Kidney glomerular epithelial cell (primary cell): ENCODE measurements around the gene TJP1.
A peak's percentile ranks its signal among the peaks of the same experiment; 100 is the strongest.
"Not testable (repeated sequence)": the region's sequence is repeated elsewhere in the genome, so short reads cannot be mapped to it uniquely, and the experiment has no call there.

ENCODE experiments used
- DNase-seq: peaks from one replicate; lab custom pipeline; 2025; lab: John Stamatoyannopoulos, UW

TJP1 gene

GRCh38 chr15:29681166-29681845, 141.0 kb downstream of the TJP1 start:
- no peak for DNase-seq

- DNase-seq, result no peak
Measured at GRCh38 chr15:29680465-29681165, 141.7 kb downstream of the TJP1 start.

GRCh38 chr15:29678504-29679034, 143.7 kb downstream of the TJP1 start:
- DNase-seq, result no peak

- no peak for DNase-seq
Measured at GRCh38 chr15:29677871-29678461, 144.3 kb downstream of the TJP1 start.

GRCh38 chr15:29677455-29677854, 144.8 kb downstream of the TJP1 start:
- no peak for DNase-seq

GRCh38 chr15:29676961-29677402, 145.3 kb downstream of the TJP1 start:
- DNase-seq, result peak; percentile 61

- peak; percentile 63 for DNase-seq
Measured at GRCh38 chr15:29676374-29676960, 145.8 kb downstream of the TJP1 start.

- DNase-seq, result peak; percentile 66
Measured at GRCh38 chr15:29675791-29676301, 146.4 kb downstream of the TJP1 start.

GRCh38 chr15:29674661-29675533, 147.4 kb downstream of the TJP1 start:
- peak; percentile 10 for DNase-seq

- no peak for DNase-seq
Measured at GRCh38 chr15:29672923-29673809, 149.1 kb downstream of the TJP1 start.

GRCh38 chr15:29672446-29672845, 149.8 kb downstream of the TJP1 start:
- no peak for DNase-seq

GRCh38 chr15:29672046-29672445, 150.2 kb downstream of the TJP1 start:
- DNase-seq, result not testable (repeated sequence)

- DNase-seq, result peak; percentile 96
Measured at GRCh38 chr15:29670998-29671981, 151.0 kb downstream of the TJP1 start.

GRCh38 chr15:29670266-29670665, 152.0 kb downstream of the TJP1 start:
- no peak for DNase-seq

- peak; percentile 39 for DNase-seq
Measured at GRCh38 chr15:29669823-29670222, 152.4 kb downstream of the TJP1 start.

- peak; percentile 78 for DNase-seq
Measured at GRCh38 chr15:29668120-29668602, 154.1 kb downstream of the TJP1 start.

- no peak for DNase-seq
Measured at GRCh38 chr15:29666241-29666640, 156.0 kb downstream of the TJP1 start.

- DNase-seq, result no peak
Measured at GRCh38 chr15:29665444-29666003, 156.7 kb downstream of the TJP1 start.
